WTC11 (cell line): ENCODE measurements around the gene ING1. TPM values are rescaled to one million over a fixed set of nuclear protein-coding genes. Genes with fewer than 3 reads are reported as not detected.
A peak's percentile ranks its signal among the peaks of the same experiment; 100 is the strongest.

Experiments used
- ATAC-seq: fragments of 200-7000 bp; cut with Tn5 transposase; 2 replicates; pipeline ENCODE4 v1.10.0; 2021; ENCODE audit warnings: mild to moderate bottlenecking, moderate library complexity
- CTCF ChIA-PET: fragments of 300-600 bp; sonication (Branson Sonifier 250); formaldehyde crosslinking; loops from one replicate; lab custom pipeline; 2021; ENCODE audit warnings: antibody characterized with exemption; lab: Charles Lee
- POLR2A ChIA-PET: fragments of 350-600 bp; sonication (Branson Sonifier 250); formaldehyde crosslinking; loops from one replicate; lab custom pipeline; 2021; ENCODE audit warnings: antibody characterized with exemption; lab: Charles Lee
- DNase-seq: peaks from one replicate; pipeline ENCODE4 v3.0.0; 2021; ENCODE audit warnings: low spot score
- H3K27ac Mint-ChIP-seq: 2 replicates; pipeline ENCODE4 v1.8.0; 2021; ENCODE audit warnings: mixed read lengths
- H3K27me3 Mint-ChIP-seq: 2 replicates; pipeline ENCODE4 v1.8.0; 2021; ENCODE audit warnings: low read depth, mild to moderate bottlenecking, moderate library complexity, mixed read lengths
- H3K36me3 Mint-ChIP-seq: 2 replicates; pipeline ENCODE4 v1.8.0; 2021; ENCODE audit warnings: mixed read lengths
- H3K4me1 Mint-ChIP-seq: 2 replicates; pipeline ENCODE4 v1.8.0; 2022; ENCODE audit warnings: mixed read lengths
- H3K4me3 Mint-ChIP-seq: 2 replicates; pipeline ENCODE4 v1.8.0; 2021; ENCODE audit warnings: mild to moderate bottlenecking, moderate library complexity, mixed read lengths
- H3K9me3 Mint-ChIP-seq: 2 replicates; pipeline ENCODE4 v1.8.0; 2021; ENCODE audit warnings: mixed read lengths
- GRHL2 ChIP-seq: fragments of 250-450 bp; sonication (Bioruptor Pico); IDR thresholded peaks from 2 replicates; pipeline ENCODE4 v1.8.0; 2022; ENCODE audit warnings: mild to moderate bottlenecking, moderate library complexity; ENCODE audit not compliant: insufficient replicate concordance, severe bottlenecking
- JAZF1 ChIP-seq: fragments of 250-450 bp; sonication (Bioruptor Pico); IDR thresholded peaks from 2 replicates; pipeline ENCODE4 v1.9.0; 2021; ENCODE audit warnings: moderate library complexity, mild to moderate bottlenecking, inconsistent platforms
- JUN ChIP-seq: sonication (generic); formaldehyde crosslinking; IDR thresholded peaks from 2 replicates; pipeline ENCODE4 v1.8.0; 2023; ENCODE audit warnings: mild to moderate bottlenecking, missing genetic modification reagents
- MYBL2 ChIP-seq: sonication (generic); formaldehyde crosslinking; IDR thresholded peaks from 2 replicates; pipeline ENCODE4 v1.8.1; 2023; ENCODE audit warnings: mild to moderate bottlenecking, moderate library complexity, missing genetic modification reagents
- NFYB ChIP-seq: sonication (generic); formaldehyde crosslinking; conservative IDR thresholded peaks from 2 replicates; pipeline ENCODE4 v1.8.0; 2022; ENCODE audit warnings: low read depth, missing genetic modification reagents
- NR2C2 ChIP-seq: sonication (generic); formaldehyde crosslinking; IDR thresholded peaks from 2 replicates; pipeline ENCODE4 v1.8.0; 2022; ENCODE audit warnings: mild to moderate bottlenecking, missing genetic modification reagents
- OVOL2 ChIP-seq: fragments of 250-450 bp; sonication (Bioruptor Pico); IDR thresholded peaks from 2 replicates; pipeline ENCODE4 v1.9.0; 2021; ENCODE audit warnings: mild to moderate bottlenecking, borderline replicate concordance
- RORB ChIP-seq: fragments of 250-450 bp; sonication (Bioruptor Pico); IDR thresholded peaks from 2 replicates; pipeline ENCODE4 v1.9.0; 2021; ENCODE audit warnings: mild to moderate bottlenecking
- TCF7 ChIP-seq: sonication (generic); formaldehyde crosslinking; IDR thresholded peaks from 2 replicates; pipeline ENCODE4 v1.8.0; 2022; ENCODE audit warnings: mild to moderate bottlenecking, low read depth, missing genetic modification reagents, moderate library complexity
- TEAD1 ChIP-seq: sonication (generic); formaldehyde crosslinking; IDR thresholded peaks from 2 replicates; pipeline ENCODE4 v1.8.0; 2022; ENCODE audit warnings: mild to moderate bottlenecking, missing genetic modification reagents
- ZNF121 ChIP-seq: sonication (generic); formaldehyde crosslinking; IDR thresholded peaks from 2 replicates; pipeline ENCODE4 v1.8.0; 2023; ENCODE audit warnings: missing genetic modification reagents
- ZNF232 ChIP-seq: sonication (generic); formaldehyde crosslinking; IDR thresholded peaks from 2 replicates; pipeline ENCODE4 v1.8.0; 2022; ENCODE audit warnings: mild to moderate bottlenecking, missing genetic modification reagents
- ZNF263 ChIP-seq: sonication (generic); formaldehyde crosslinking; IDR thresholded peaks from 2 replicates; pipeline ENCODE4 v1.8.1; 2022; ENCODE audit warnings: low read depth, mild to moderate bottlenecking, moderate library complexity, missing genetic modification reagents
- ZNF396 ChIP-seq: fragments of 250-450 bp; sonication (Bioruptor Pico); IDR thresholded peaks from 2 replicates; pipeline ENCODE4 v1.8.0; 2021; ENCODE audit warnings: mild to moderate bottlenecking, moderate library complexity, borderline replicate concordance
- total RNA-seq: library from RNA; stranded (reverse); gene quantifications from 3 replicates; pipeline ENCODE4 v1.2.3, GENCODE V29; 2021
- TF ChIP-seq, protein P1 (sequence below): sonication (generic); formaldehyde crosslinking; IDR thresholded peaks from 2 replicates; pipeline ENCODE4 v1.8.1; 2023; ENCODE audit warnings: mild to moderate bottlenecking, missing genetic modification reagents
- TF ChIP-seq, protein P2 (sequence below): sonication (generic); formaldehyde crosslinking; IDR thresholded peaks from 2 replicates; pipeline ENCODE4 v1.8.1; 2022; ENCODE audit warnings: mild to moderate bottlenecking, moderate library complexity, missing genetic modification reagents
- TF ChIP-seq, protein P3 (sequence below): sonication (generic); formaldehyde crosslinking; IDR thresholded peaks from 2 replicates; pipeline ENCODE4 v1.8.1; 2022; ENCODE audit warnings: low read depth, mild to moderate bottlenecking, moderate library complexity, missing genetic modification reagents, borderline replicate concordance
- TF ChIP-seq, protein P4 (sequence below): fragments of 200-600 bp; IDR thresholded peaks from 2 replicates; pipeline ENCODE4 v1.8.0; 2022; ENCODE audit warnings: antibody characterized with exemption
- TF ChIP-seq, protein P5 (sequence below): sonication (generic); formaldehyde crosslinking; IDR thresholded peaks from 2 replicates; pipeline ENCODE4 v1.8.1; 2023; ENCODE audit warnings: mild to moderate bottlenecking, missing genetic modification reagents
- TF ChIP-seq, protein P6 (sequence below): sonication (generic); formaldehyde crosslinking; IDR thresholded peaks from 2 replicates; pipeline ENCODE4 v1.8.0; 2022; ENCODE audit warnings: mild to moderate bottlenecking, missing genetic modification reagents
- TF ChIP-seq, protein P7 (sequence below): sonication (generic); formaldehyde crosslinking; IDR thresholded peaks from 2 replicates; pipeline ENCODE4 v1.8.1; 2022; ENCODE audit warnings: mild to moderate bottlenecking, missing genetic modification reagents, moderate library complexity, borderline replicate concordance

The ING1 gene
- total RNA-seq, 1 experiment from 2014 or later = 26.2 TPM

DNA sequence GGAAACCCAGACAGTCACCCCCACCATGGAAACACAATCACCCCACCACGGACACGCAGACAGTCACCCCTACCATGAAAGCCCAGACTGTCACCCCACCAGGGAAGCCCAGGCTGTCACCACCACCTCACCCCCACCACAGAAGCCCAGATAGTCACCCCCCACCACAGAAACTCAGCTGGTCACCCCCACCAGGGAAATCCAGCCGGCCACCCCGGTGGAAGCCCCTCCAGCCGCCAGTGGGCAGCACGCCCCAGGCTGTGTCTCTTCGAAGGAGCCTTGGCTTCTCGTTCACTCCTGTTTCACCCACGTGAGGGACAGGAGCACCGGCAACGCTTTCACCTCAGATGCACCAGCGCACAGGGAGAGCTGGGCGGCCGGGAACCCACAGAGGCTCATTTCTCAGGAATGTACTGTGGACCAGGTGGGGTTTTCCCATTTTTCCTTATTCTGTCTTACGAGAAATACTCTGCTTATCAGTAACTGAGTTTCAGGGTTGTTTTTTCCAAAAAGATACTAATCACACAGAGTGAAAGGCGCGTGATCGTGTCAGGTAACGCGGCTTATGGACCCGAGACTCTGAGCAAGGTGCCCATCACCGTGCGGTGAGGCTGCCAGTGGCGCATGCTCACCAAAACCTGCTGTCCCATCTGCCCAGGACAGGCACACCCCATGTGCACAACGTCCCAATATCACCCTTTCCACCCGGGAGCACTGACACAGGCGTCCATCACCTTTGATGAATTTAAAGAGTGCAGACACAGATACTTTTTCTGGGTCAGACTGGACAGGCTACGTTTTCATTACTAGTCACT, 35.6 kb upstream of the ING1 start:
- DNase-seq (no peak), ATAC-seq (no peak)
- no peaks in the 10 kb centered on the region for H3K4me1 Mint-ChIP-seq
- CTCF ChIA-PET = no interaction called here
- TF ChIP-seq ZNF396 (CRISPR knock-in tag) (no peak), ZNF263 (CRISPR knock-in tag) (no peak), OVOL2 (CRISPR knock-in tag) (no peak), TEAD1 (CRISPR knock-in tag) (no peak), NFYB (CRISPR knock-in tag) (no peak)
- TF ChIP-seq, protein P1, sequence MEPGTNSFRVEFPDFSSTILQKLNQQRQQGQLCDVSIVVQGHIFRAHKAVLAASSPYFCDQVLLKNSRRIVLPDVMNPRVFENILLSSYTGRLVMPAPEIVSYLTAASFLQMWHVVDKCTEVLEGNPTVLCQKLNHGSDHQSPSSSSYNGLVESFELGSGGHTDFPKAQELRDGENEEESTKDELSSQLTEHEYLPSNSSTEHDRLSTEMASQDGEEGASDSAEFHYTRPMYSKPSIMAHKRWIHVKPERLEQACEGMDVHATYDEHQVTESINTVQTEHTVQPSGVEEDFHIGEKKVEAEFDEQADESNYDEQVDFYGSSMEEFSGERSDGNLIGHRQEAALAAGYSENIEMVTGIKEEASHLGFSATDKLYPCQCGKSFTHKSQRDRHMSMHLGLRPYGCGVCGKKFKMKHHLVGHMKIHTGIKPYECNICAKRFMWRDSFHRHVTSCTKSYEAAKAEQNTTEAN (CRISPR knock-in tag) = no peak
- TF ChIP-seq, protein P2, sequence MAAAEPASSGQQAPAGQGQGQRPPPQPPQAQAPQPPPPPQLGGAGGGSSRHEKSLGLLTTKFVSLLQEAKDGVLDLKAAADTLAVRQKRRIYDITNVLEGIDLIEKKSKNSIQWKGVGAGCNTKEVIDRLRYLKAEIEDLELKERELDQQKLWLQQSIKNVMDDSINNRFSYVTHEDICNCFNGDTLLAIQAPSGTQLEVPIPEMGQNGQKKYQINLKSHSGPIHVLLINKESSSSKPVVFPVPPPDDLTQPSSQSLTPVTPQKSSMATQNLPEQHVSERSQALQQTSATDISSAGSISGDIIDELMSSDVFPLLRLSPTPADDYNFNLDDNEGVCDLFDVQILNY (CRISPR knock-in tag) = no peak
- TF ChIP-seq, protein P3, sequence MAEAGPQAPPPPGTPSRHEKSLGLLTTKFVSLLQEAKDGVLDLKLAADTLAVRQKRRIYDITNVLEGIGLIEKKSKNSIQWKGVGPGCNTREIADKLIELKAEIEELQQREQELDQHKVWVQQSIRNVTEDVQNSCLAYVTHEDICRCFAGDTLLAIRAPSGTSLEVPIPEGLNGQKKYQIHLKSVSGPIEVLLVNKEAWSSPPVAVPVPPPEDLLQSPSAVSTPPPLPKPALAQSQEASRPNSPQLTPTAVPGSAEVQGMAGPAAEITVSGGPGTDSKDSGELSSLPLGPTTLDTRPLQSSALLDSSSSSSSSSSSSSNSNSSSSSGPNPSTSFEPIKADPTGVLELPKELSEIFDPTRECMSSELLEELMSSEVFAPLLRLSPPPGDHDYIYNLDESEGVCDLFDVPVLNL (CRISPR knock-in tag) = no peak
- TF ChIP-seq, all 79 proteins: peak for 0
- POLR2A ChIA-PET = no interaction called here
- Mint-ChIP-seq H3K27ac (no peak overlapping the region), H3K36me3 (peaks cover 48% of the 10 kb centered on the region), H3K4me3 (no peak overlapping the region), H3K9me3 (no peaks in the 10 kb centered on the region), H3K27me3 (no peaks in the 10 kb centered on the region)

DNA sequence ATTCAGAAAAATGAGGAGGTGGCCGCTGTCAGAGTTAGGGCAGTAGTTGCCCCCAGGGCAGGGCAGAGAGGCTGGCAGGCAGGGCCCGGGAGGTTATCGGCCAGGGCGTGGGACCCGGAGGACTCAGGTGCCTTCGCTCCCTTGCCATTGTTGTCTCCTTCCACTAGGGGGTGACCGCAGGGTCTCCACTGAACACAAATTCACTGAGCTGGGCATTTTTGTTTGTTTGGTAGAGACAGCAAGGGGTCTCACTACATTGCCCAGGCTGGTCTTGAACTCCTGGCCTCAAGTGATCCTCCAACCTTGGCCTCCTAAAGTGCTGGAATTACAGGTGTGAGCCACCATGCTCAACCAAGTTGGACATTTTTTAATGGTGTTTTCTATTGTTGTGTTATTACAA, 32.6 kb upstream of the ING1 start:
- H3K9me3 Mint-ChIP-seq = no peaks in the 10 kb centered on the region
- H3K4me1 Mint-ChIP-seq = no peaks in the 10 kb centered on the region
- ATAC-seq = peak; percentile 86
- H3K27ac Mint-ChIP-seq = no peak overlapping the region
- CTCF ChIA-PET = interaction anchor here (0.5 to 1.8 kb wide), 20 partner anchors 9 to 234 kb away, joined by 3 to 9 read pairs (median 3); partner anchors contain the start of gene ANKRD10
- POLR2A ChIA-PET = no interaction called here
- DNase-seq = peak; percentile 57
- H3K27me3 Mint-ChIP-seq = no peaks in the 10 kb centered on the region
- H3K36me3 Mint-ChIP-seq = peaks cover 39% of the 10 kb centered on the region
- no peak overlapping the region for H3K4me3 Mint-ChIP-seq
- TF ChIP-seq MYBL2 (CRISPR knock-in tag) (no peak), RORB (CRISPR knock-in tag) (no peak), GRHL2 (CRISPR knock-in tag) (no peak), ZNF121 (CRISPR knock-in tag) (peak; percentile 99), TCF7 (CRISPR knock-in tag) (no peak), ZNF263 (CRISPR knock-in tag) (no peak), JAZF1 (CRISPR knock-in tag) (no peak), ZNF232 (no peak), NR2C2 (CRISPR knock-in tag) (no peak), JUN (CRISPR knock-in tag) (no peak)
- TF ChIP-seq, protein P4, sequence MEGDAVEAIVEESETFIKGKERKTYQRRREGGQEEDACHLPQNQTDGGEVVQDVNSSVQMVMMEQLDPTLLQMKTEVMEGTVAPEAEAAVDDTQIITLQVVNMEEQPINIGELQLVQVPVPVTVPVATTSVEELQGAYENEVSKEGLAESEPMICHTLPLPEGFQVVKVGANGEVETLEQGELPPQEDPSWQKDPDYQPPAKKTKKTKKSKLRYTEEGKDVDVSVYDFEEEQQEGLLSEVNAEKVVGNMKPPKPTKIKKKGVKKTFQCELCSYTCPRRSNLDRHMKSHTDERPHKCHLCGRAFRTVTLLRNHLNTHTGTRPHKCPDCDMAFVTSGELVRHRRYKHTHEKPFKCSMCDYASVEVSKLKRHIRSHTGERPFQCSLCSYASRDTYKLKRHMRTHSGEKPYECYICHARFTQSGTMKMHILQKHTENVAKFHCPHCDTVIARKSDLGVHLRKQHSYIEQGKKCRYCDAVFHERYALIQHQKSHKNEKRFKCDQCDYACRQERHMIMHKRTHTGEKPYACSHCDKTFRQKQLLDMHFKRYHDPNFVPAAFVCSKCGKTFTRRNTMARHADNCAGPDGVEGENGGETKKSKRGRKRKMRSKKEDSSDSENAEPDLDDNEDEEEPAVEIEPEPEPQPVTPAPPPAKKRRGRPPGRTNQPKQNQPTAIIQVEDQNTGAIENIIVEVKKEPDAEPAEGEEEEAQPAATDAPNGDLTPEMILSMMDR = peak; percentile 51
- TF ChIP-seq, protein P5, sequence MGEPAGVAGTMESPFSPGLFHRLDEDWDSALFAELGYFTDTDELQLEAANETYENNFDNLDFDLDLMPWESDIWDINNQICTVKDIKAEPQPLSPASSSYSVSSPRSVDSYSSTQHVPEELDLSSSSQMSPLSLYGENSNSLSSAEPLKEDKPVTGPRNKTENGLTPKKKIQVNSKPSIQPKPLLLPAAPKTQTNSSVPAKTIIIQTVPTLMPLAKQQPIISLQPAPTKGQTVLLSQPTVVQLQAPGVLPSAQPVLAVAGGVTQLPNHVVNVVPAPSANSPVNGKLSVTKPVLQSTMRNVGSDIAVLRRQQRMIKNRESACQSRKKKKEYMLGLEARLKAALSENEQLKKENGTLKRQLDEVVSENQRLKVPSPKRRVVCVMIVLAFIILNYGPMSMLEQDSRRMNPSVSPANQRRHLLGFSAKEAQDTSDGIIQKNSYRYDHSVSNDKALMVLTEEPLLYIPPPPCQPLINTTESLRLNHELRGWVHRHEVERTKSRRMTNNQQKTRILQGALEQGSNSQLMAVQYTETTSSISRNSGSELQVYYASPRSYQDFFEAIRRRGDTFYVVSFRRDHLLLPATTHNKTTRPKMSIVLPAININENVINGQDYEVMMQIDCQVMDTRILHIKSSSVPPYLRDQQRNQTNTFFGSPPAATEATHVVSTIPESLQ (CRISPR knock-in tag) = no peak
- TF ChIP-seq, protein P6, sequence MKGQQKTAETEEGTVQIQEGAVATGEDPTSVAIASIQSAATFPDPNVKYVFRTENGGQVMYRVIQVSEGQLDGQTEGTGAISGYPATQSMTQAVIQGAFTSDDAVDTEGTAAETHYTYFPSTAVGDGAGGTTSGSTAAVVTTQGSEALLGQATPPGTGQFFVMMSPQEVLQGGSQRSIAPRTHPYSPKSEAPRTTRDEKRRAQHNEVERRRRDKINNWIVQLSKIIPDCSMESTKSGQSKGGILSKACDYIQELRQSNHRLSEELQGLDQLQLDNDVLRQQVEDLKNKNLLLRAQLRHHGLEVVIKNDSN (CRISPR knock-in tag) = no peak
- TF ChIP-seq, protein P7, sequence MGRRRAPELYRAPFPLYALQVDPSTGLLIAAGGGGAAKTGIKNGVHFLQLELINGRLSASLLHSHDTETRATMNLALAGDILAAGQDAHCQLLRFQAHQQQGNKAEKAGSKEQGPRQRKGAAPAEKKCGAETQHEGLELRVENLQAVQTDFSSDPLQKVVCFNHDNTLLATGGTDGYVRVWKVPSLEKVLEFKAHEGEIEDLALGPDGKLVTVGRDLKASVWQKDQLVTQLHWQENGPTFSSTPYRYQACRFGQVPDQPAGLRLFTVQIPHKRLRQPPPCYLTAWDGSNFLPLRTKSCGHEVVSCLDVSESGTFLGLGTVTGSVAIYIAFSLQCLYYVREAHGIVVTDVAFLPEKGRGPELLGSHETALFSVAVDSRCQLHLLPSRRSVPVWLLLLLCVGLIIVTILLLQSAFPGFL = no peak
- TF ChIP-seq, protein P1 (CRISPR knock-in tag) = no peak
